ENCODE data around the gene MRC2.

Gene MRC2

DNA sequence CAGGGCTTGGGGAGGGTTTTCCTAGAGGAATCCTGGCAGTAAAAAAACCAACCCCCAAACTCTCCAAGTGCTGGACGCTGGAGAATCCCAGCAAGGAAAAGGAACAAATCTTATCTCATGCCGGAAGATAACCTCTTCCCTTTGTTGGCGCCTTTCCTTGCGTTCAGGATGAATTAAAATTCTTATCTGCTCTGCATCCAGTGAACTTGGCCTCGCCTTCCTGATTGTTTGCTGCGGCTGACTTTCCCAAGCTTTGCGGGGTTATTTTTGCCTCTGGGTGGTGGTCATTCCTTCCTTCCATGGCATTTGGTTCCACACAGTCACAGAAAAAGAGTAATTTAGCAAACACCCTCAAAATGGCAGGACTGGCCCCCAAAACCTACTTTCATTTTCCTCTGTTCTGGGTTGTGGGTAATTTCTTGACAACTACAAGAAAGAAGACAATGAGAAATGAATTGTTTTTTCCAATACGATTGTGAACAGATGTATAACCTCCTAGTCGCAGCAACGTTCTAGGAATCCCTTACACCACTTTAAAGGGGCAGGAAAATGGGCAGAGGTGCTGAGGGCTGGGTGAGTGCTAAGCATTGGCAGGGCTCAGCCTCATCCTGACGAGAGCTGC lies 77.8 kb downstream of the MRC2 start:
- no peak for DNase-seq

DNA sequence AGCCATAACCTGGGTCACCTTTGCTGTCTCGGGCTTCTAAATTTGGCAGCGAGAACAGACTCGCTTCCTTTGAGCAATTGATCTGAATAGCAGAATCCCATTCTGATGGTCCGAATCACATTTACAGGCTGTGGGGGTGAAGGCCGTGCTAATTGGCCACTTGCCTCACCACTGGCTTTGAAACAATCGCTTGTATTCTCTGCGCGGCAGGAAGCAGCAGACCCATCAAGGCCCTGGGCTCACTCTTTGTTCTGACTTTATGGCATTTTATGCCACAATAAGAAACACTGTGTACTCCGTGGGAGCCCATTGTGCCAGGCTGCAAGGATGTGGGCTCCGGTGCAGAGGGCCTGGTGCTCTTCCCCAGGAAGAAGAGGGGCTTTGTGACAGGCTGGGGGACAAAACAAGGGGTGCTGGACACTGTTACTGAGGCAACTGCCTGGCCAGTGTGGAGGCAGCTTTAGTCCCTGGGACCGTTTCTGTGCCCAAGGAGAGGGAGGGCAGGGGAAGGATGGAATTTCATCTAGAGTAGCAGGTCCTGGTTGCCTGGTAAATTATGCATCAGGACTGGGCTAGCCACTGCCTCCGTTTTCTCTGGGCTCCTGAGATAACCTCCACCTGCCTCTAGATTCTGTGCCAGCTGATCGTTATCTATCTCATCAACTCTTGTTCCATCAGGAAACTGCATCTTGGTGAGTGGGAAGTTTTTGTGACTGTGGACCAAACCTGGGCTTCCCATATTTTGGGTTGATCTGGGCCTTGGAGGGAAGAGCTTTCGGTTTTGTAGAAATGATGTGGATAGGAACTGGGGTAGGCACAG lies 78.5 kb downstream of the MRC2 start:
- DNase-seq = no peak

GRCh38 chr17:62706598-62707424 lies 79.3 kb downstream of the MRC2 start:
- DNase-seq = no peak

DNA sequence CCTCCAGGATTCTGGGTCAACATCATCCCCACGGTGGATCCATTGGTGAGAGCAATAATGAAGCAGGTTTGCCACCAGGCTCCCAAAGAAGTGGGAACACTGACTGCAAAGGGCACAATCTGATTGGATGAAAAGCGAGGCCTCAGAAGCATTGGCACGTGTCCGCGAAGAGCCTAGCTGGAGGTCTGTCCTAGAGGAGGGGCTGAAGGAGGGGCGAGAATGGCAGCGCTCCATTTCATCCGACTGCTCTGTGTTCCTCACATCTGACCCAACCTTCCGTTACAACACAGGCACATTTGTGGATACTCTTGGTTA lies 79.9 kb downstream of the MRC2 start:
- DNase-seq = no peak

- no peak for DNase-seq
Measured at GRCh38 chr17:62708587-62708986, 81.1 kb downstream of the MRC2 start.

DNA sequence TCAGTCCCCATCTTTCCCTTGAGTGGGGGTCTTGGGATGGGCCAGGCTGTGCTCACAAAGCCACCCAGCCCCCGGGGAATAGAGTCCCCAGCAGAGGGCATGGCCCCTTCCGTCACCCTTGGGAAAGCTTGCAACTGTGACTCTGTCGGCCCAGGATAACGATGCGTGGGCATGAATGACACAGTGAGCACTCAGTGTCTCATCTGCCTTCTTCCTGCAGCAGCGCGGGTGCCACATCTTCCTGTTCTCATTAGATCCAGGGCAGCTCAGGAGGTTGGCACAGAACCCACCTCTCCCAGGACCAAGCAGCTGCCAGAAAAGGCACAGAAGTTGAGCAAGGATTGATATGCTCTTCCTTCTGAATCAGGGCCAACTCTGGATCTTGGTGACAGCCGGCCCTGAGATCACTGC lies 84.7 kb downstream of the MRC2 start:
- DNase-seq = no peak

DNA sequence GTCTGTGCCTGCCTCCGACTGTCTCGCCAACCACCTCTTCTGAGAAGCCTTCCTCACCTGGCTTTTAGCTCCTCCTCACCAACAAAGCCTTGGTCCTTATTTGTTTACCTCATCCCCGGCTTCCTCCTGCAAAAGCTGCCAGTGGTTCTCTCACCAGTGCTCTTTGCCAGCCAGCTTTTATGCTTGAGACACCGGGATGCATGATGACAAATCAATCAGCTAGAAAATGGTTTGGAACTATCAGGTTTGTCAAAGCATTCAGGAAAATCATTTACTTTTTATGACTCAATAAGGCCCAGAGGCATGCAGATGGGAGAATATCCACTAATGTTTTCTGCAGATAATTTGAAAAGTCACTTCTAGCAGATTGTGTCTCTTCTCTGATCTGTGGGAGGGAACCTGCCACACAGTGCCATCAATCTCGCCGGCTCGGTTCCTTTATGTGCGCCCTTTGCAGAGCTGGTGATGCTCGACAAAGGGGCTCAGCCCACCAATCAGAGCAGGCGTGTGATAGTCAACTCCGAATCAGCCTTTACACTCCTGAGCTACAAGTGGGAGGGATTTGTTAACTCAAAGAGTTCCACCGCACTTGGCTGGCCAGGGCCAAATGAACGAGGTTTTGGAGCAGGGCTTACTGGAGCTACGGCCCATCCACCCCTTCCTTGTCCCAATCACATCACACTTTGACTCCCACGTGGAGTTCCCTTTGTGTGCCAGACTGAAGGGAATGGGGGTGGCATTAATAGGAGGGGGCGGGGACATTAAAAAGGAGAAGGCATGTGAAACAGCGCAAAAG lies 85.8 kb downstream of the MRC2 start:
- no peak for DNase-seq

DNA sequence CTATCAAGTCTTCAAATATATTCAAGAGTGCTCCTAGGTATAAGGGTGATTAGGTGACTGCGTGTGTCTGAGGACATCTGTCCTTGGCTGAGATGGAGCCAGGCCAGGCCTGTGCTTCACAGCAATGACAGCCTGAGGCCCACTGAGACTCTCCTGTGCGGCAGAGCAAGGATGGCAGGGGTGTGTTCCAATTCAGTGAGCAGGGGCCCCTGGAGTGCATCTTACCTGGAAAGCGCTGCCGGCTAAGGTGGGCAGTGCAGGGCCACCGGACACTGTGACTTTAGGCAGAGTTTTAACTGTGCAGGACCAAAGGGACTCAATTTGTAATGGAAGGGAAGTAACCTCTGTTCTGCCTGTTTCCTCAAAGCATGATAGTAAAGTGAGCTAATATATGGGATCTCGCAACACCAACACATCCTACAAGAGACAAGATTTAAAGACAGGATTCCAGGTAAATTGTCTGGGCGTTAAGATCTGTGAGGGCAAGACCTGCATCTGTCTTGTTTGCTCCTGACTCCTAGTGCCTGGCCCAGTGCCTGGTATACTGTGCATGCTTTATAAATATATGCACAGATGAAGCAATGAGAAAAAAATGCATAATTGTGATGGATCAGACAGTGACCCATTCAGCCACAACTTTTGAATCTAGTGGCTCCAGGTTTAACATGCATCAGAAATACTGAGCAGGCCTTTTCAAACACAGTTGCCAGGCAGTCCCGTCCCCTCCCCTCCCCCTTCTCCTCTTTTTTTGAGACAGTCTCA lies 86.7 kb downstream of the MRC2 start:
- no peak for DNase-seq

GRCh38 chr17:62715882-62716390 lies 88.5 kb downstream of the MRC2 start:
- DNase-seq = no peak

DNA sequence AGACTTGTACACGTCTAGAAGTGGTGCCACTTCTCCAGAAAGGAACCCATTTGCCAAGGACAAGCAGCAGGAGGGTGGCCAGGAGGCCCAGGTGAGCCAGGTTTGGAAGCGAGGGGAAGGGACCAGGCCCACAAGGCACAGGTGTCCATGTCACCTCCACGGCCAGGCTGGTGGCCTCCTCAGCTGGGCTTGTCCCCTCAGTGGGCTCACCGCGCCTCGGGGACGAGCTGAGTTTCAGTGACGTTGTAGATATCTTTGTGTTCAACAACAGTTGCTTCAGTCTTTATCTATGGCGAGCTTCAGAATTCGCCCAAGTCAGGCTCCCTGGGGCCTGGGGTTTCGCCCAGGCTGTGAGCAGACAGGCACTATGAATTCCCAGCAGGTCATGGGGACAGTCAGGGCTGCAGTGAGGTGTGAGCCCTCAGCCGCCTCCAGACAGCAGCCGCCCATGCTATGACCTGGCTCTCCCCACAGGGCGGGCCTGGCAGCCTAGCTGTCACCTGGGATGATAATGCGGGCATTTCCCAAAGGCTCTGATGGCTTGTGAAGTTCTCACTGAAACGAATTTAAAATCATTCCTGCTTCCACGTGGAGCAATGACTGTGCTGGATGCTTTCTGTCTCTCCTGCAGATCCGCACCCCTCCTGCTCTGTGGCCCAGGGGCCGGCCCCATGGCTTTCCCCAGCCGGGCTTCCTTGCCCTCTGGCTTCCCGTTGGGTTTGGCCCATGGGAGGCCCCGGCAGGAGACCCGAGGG lies 89.5 kb downstream of the MRC2 start:
- no peak for DNase-seq

- no peak for DNase-seq
Measured at GRCh38 chr17:62717589-62717855, 90.1 kb downstream of the MRC2 start.

- no peak for DNase-seq
Measured at GRCh38 chr17:62717889-62718288, 90.4 kb downstream of the MRC2 start.

GRCh38 chr17:62718429-62718828 lies 91.0 kb downstream of the MRC2 start:
- DNase-seq = no peak

DNA sequence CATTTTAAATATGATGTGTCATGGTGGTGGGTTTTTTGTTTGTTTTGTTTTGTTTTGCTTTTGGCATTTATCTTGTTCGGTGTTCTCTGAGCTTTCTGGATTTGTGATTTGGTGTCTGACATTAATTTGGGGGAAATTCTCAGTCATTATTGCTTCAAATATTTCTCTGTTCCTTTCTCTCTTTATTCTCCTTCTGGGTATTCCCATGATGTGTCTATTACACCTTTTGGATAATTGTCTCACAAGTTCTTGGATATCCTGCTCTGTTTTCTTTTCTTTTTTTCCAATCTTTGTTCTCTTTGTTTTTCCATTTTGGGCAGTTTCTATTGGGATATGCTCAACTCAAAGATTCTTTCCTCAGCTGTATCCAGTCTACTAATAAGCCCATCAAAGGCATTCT lies 92.1 kb downstream of the MRC2 start:
- no peak for DNase-seq

DNA sequence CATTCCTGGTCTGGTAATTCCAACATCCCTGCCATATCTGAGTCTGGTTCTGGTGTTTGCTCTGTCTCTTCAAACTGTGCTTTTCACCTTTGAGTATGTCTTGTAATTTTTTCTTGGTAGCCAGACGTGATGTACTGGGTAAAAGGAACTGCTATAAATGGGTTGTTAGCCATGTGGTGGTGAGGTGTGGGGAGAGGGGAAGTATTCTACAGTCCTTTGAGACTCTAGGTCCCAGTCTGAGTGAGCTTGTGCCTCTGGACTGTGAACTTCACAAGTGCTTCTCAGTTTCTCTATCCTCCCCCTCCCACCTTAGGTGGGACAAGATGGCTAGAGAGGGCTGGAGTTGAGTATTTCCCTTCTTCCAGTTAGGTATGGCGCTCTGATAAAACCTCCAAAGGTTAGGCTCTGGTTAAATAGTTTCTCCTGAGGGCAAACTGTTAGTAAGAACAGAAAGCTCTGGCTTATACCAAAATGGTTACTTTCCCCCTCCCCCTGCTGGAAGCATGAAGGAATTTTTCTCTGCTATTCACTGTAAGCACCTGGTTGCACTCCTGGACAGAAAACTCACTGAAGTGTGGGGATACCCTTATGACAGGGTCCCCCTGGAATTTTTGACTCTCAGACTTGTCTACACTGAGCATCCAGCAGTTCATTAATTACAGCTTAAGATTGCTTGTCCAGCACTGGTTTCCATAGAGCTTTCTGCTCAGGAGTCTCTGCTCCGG lies 92.8 kb downstream of the MRC2 start:
- DNase-seq = no peak

- DNase-seq = no peak
Measured at GRCh38 chr17:62722625-62723024, 95.2 kb downstream of the MRC2 start.

- DNase-seq = no peak
Measured at GRCh38 chr17:62723842-62724241, 96.4 kb downstream of the MRC2 start.

- peak; percentile 92 for DNase-seq
Measured at GRCh38 chr17:62724398-62725146, 97.1 kb downstream of the MRC2 start.

- no peak for DNase-seq
Measured at GRCh38 chr17:62725791-62726249, 98.3 kb downstream of the MRC2 start.
